WERI-Rb-1 (cell line): ENCODE data around the gene MAT1A.
"Not testable (repeated sequence)": the region's sequence is repeated elsewhere in the genome, so short reads cannot be mapped to it uniquely, and the experiment has no call there.

Source experiments
- DNase-seq: peaks from one replicate; pipeline ENCODE4 v3.0.0-alpha.2; 2020
- H3K27ac ChIP-seq: fragments of 250-450 bp; sonication (Bioruptor Pico); 2 replicates; pipeline ENCODE4 v1.5.1; 2020; ENCODE audit warnings: mild to moderate bottlenecking, moderate library complexity
- H3K27me3 ChIP-seq: fragments of 250-450 bp; sonication (Bioruptor Pico); 2 replicates; pipeline ENCODE4 v1.5.1; 2021; ENCODE audit warnings: mild to moderate bottlenecking, low read depth, moderate library complexity; ENCODE audit not compliant: insufficient read depth, severe bottlenecking
- H3K36me3 ChIP-seq: fragments of 250-450 bp; sonication (Bioruptor Pico); 2 replicates; pipeline ENCODE4 v1.5.1; 2020; ENCODE audit warnings: mild to moderate bottlenecking, moderate library complexity
- H3K4me3 ChIP-seq: 2 replicates; pipeline ENCODE4 v1.5.1; 2011; ENCODE audit warnings: low read depth, mild to moderate bottlenecking, control low read depth, low read length
- H3K9me3 ChIP-seq: fragments of 250-450 bp; sonication (Bioruptor Pico); 2 replicates; pipeline ENCODE4 v1.5.1; 2021; ENCODE audit warnings: mild to moderate bottlenecking, moderate library complexity; ENCODE audit not compliant: severe bottlenecking
- CTCF ChIP-seq: IDR thresholded peaks from 2 replicates; pipeline ENCODE4 v1.5.1; 2011; ENCODE audit warnings: low read depth, mild to moderate bottlenecking, control low read depth, inconsistent platforms, low read length

Gene MAT1A

DNA sequence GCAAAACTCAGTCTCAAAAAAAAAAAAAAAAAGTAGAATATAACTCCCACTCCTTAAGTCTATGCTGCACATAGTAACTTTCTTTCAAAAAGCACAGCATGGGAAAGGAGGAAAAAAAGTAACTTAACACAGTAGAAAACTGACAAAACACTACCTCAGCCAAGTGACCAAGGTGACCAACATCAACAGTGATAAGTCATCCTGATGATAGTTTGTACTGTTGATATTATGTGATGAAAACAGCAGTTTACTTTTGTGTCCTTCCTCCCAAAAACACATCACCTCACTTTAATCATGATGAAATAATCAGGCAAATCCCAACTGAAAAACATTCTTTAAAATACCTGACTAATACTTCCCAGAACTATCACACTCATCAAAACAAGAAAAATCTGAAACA is 29.3 kb upstream of the MAT1A start:
- H3K4me3 ChIP-seq, result no peak overlapping the region
- H3K27ac ChIP-seq, result no peak overlapping the region
- H3K27me3 ChIP-seq, result no peaks in the 10 kb centered on the region
- H3K36me3 ChIP-seq, result no peaks in the 10 kb centered on the region
- no peaks in the 10 kb centered on the region for H3K9me3 ChIP-seq
- no peak for DNase-seq
- TF ChIP-seq CTCF, result no peak

GRCh38 chr10:80315391-80315790 is 25.9 kb upstream of the MAT1A start:
- H3K36me3 ChIP-seq, result no peaks in the 10 kb centered on the region
- peaks cover 3% of the 10 kb centered on the region for H3K9me3 ChIP-seq
- no peaks in the 10 kb centered on the region for H3K27me3 ChIP-seq
- no peak overlapping the region for H3K27ac ChIP-seq
- no peak overlapping the region for H3K4me3 ChIP-seq
- no peak for DNase-seq
- no peak for TF ChIP-seq CTCF

GRCh38 chr10:80313523-80313922 is 24.1 kb upstream of the MAT1A start:
- no peak for DNase-seq
- no peak for TF ChIP-seq CTCF

DNA sequence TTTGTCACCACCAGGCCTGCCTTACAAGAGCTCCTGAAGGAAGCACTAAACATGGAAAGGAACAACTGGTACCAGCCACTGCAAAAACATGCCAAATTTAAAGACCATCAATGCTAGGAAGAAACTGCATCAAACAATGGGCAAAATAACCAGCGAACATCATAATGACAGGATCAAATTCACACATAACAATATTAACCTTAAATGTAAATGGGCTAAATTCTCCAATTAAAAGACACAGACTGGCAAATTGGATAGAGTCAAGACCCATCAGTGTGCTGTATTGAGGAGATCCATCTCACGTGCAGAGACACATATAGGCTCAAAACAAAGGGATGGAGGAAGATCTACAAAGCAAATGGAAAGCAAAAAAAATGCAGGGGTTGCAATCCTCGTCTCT is 16.5 kb upstream of the MAT1A start:
- H3K27me3 ChIP-seq, DNase-seq, H3K4me3 ChIP-seq, H3K27ac ChIP-seq, H3K9me3 ChIP-seq, H3K36me3 ChIP-seq: not testable (repeated sequence)

More at GRCh38 chr10:80313523-80313922, 24.1 kb upstream of the MAT1A start:
- H3K27ac ChIP-seq, result no peak overlapping the region
- peaks cover 3% of the 10 kb centered on the region for H3K9me3 ChIP-seq
- H3K27me3 ChIP-seq, result no peaks in the 10 kb centered on the region
- no peaks in the 10 kb centered on the region for H3K36me3 ChIP-seq
- no peak overlapping the region for H3K4me3 ChIP-seq

DNA sequence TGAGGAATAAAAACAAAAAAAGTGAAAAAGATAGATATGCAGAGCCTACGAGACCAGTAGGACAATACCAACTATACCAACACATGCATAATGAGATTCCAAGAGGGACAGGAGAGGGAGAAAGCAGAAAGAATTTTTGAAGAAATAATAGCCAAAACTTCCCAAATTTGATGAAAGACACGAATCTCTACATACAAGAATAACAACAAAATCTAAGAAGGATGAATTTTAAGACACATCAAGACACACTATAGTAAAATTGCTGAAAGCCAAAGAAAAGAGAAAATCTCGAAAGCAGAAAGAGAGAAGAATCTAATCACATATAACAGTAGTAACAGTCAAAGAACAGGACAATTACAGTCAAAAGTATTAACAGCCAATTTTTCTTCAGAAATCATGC is 7.5 kb upstream of the MAT1A start:
- Histone ChIP-seq H3K4me3 (no peak overlapping the region), H3K36me3 (no peaks in the 10 kb centered on the region), H3K9me3 (no peaks in the 10 kb centered on the region), H3K27me3 (no peaks in the 10 kb centered on the region), H3K27ac (no peak overlapping the region)
- no peak for DNase-seq
- TF ChIP-seq CTCF, result no peak

DNA sequence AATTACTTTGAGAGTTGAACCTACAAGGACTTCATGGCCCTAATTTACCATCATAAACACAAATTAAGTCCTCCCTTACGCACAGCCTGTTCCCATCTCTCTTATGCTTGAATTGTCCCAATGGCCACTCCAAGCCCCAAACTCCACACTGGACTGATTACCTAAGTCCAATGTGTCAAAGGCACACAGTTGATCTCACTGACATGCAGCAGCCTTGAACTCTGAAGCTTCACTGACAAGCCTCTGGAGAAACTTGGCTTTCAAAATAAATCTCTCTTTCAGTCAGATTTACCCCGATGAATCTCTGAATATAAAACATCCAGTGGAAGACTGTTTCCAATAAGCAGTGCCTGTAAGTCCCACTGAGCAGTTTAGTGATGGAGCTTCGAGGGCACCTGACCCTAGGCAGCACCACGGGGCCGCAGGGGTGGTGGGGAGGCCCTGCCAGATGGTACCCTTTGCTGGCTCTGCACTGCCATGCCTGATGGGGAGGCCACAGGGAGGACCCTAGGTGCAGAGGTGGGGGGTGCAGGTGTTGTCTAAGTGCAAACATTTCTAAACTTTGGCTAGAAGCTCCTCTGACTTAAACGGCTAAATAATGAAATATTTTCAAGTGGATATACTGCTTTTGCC is 3.3 kb upstream of the MAT1A start:
- no peak for TF ChIP-seq CTCF
- H3K27me3 ChIP-seq, result no peaks in the 10 kb centered on the region
- DNase-seq, result no peak

More for the DNA sequence above, 3.3 kb upstream of the MAT1A start:
- Histone ChIP-seq H3K9me3 (no peaks in the 10 kb centered on the region), H3K27ac (no peak overlapping the region), H3K4me3 (no peak overlapping the region), H3K36me3 (no peaks in the 10 kb centered on the region)
